Endodermal cell (in vitro differentiated cells): ENCODE results near the gene MAN1B1. TPM values are rescaled to one million over a fixed set of nuclear protein-coding genes. Genes with fewer than 3 reads are reported as not detected.

Experiments
- DNase-seq: peaks from one replicate; pipeline ENCODE4 v3.0.0-alpha.2; 2017
- H3K27ac ChIP-seq: 2 replicates; pipeline ENCODE4 v1.5.1; 2013; ENCODE audit warnings: mild to moderate bottlenecking, low read depth, low read length, moderate library complexity
- H3K27me3 ChIP-seq: 2 replicates; pipeline ENCODE4 v1.6.1; 2013; ENCODE audit warnings: mild to moderate bottlenecking, low read length, moderate library complexity; ENCODE audit not compliant: insufficient read depth, control insufficient read depth, poor library complexity, severe bottlenecking
- H3K36me3 ChIP-seq: 2 replicates; pipeline ENCODE4 v1.7.0; 2013; ENCODE audit warnings: mild to moderate bottlenecking, low read length, moderate library complexity; ENCODE audit not compliant: control insufficient read depth, insufficient read depth
- H3K4me1 ChIP-seq: one replicate; pipeline ENCODE4 v1.7.0; 2013; ENCODE audit warnings: low read length; ENCODE audit not compliant: control insufficient read depth, insufficient read depth
- H3K4me3 ChIP-seq: 2 replicates; pipeline ENCODE4 v1.5.1; 2013; ENCODE audit warnings: mild to moderate bottlenecking, low read length, moderate library complexity
- H3K9ac ChIP-seq: 2 replicates; pipeline ENCODE4 v1.6.1; 2013; ENCODE audit warnings: mild to moderate bottlenecking, low read length, moderate library complexity; ENCODE audit not compliant: poor library complexity, severe bottlenecking; ENCODE audit errors: extremely low read depth
- H3K9me3 ChIP-seq: 2 replicates; pipeline ENCODE4 v1.6.1; 2013; ENCODE audit warnings: mild to moderate bottlenecking, low read length, moderate library complexity; ENCODE audit not compliant: control insufficient read depth
- H3K27ac Mint-ChIP-seq: 2 replicates; pipeline ENCODE4 v1.8.0; 2020; ENCODE audit warnings: mixed read lengths
- H3K27me3 Mint-ChIP-seq: 2 replicates; pipeline ENCODE4 v1.8.0; 2021; ENCODE audit warnings: mild to moderate bottlenecking, mixed read lengths; ENCODE audit not compliant: insufficient read depth
- H3K36me3 Mint-ChIP-seq: 2 replicates; pipeline ENCODE4 v1.8.0; 2020; ENCODE audit warnings: low read depth, mixed read lengths
- H3K4me1 Mint-ChIP-seq: 2 replicates; pipeline ENCODE4 v1.8.0; 2020; ENCODE audit warnings: mixed read lengths
- H3K4me3 Mint-ChIP-seq: 2 replicates; pipeline ENCODE4 v1.8.0; 2020; ENCODE audit warnings: mild to moderate bottlenecking, moderate library complexity, mixed read lengths
- H3K9me3 Mint-ChIP-seq: 2 replicates; pipeline ENCODE4 v1.8.0; 2020; ENCODE audit warnings: mild to moderate bottlenecking, mixed read lengths
- WGBS, 2 experiments: methylation state at CpG; one replicate each; pipeline versions ENCODE4 v1.1.5 to v1.1.7; 2013; ENCODE audit warnings: missing lambda C conversion rate in 2 of 2, mixed read lengths in 1 of 2; ENCODE audit not compliant: insufficient coverage in 1 of 2, insufficient read length in 1 of 2; 5-methylcytosine and 5-hydroxymethylcytosine counted together
- total RNA-seq, 2 donors: library from RNA; stranded (reverse); fragmentation: NEBNext Ultra II Directional in 1 of 2; extraction: Animal tissue kit (Norgen Biotek cat#: 25700) in 1 of 2; gene quantifications; 2 replicates in 1 of 2; 3 replicates in 1 of 2; pipeline ENCODE4 v1.2.1, GENCODE V29; 2021
- TF ChIP-seq, protein P1 (sequence below): fragments of 200-600 bp; sonication (generic); conservative IDR thresholded peaks from 2 replicates; pipeline ENCODE4 v1.5.0; 2021; ENCODE audit warnings: antibody characterized with exemption, mild to moderate bottlenecking

Gene MAN1B1
- total RNA-seq, 2 donors from 2014 or later, result 62.1 to 63.5 TPM

GRCh38 chr9:137069508-137070091 lies 17.2 kb upstream of the MAN1B1 start:
- TF ChIP-seq, protein P1, sequence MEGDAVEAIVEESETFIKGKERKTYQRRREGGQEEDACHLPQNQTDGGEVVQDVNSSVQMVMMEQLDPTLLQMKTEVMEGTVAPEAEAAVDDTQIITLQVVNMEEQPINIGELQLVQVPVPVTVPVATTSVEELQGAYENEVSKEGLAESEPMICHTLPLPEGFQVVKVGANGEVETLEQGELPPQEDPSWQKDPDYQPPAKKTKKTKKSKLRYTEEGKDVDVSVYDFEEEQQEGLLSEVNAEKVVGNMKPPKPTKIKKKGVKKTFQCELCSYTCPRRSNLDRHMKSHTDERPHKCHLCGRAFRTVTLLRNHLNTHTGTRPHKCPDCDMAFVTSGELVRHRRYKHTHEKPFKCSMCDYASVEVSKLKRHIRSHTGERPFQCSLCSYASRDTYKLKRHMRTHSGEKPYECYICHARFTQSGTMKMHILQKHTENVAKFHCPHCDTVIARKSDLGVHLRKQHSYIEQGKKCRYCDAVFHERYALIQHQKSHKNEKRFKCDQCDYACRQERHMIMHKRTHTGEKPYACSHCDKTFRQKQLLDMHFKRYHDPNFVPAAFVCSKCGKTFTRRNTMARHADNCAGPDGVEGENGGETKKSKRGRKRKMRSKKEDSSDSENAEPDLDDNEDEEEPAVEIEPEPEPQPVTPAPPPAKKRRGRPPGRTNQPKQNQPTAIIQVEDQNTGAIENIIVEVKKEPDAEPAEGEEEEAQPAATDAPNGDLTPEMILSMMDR, result no peak
- Histone ChIP-seq H3K4me3 (peak overlapping the region; percentile 76), H3K27ac (no peak overlapping the region), H3K4me1 (peaks cover 3% of the 10 kb centered on the region), H3K9me3 (no peaks in the 10 kb centered on the region), H3K27me3 (no peaks in the 10 kb centered on the region), H3K36me3 (no peaks in the 10 kb centered on the region), H3K9ac (no peak overlapping the region)
- DNase-seq, result no peak
- Mint-ChIP-seq H3K4me1 (peaks cover 15% of the 10 kb centered on the region), H3K27me3 (peaks cover 10% of the 10 kb centered on the region), H3K36me3 (peaks cover 2% of the 10 kb centered on the region), H3K4me3 (peak overlapping the region; percentile 54), H3K27ac (no peak overlapping the region), H3K9me3 (no peaks in the 10 kb centered on the region)
- WGBS, 2 experiments, result 5 to 6% methylated on average over 11 to 52 of the region's 52 CpGs

DNA sequence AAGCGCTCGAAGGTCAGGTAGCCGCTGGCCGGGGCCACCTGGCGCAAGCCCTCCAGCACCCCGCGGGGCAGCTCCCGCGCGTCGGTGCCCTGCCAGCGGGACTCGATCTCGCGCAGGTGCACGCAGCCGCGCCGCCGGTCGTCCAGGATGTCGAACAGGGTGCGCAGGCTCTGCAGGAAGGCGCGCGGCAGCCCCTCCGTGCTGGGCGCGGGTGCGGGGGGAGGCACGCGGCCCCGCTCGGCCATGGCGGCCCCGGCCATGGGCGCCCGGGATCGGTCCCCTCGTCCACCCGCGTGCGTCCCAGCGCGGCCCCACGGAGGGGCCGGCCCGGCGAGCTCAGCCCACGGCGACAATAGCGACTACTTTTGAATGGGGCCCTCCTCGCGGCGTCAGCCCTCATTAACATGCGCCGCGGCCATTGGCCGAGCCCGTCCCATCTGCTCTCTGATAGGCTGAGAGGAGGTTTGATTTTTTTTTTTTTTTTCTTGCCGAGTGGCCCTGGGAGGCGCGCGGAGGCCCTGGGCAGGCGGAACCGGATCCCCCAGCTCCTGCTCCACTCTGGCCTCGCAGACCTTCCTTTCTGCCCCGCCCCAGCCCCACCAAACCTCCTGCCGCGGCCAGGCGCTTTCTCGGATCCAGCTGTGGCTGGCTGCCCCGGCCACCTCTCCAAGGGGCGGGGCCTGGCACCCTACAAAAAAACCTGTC lies 16.4 kb upstream of the MAN1B1 start, which contains the start of gene SAPCD2:
Gene SAPCD2, minus strand, starts transcription at position 357 of the 705 bp plus-strand sequence. Its CDS starts 97 bp downstream, at position 260.
- Histone ChIP-seq H3K27ac (peak within 1 kb of the TSS; percentile 66), H3K4me1 (peaks cover 3% of the 10 kb centered on the region), H3K27me3 (no peaks in the 10 kb centered on the region), H3K36me3 (no peaks in the 10 kb centered on the region), H3K9ac (peak within 1 kb of the TSS; percentile 3), H3K4me3 (peak within 1 kb of the TSS; percentile 76), H3K9me3 (no peaks in the 10 kb centered on the region)
- peaks cover 2% of the 10 kb centered on the region for H3K36me3 Mint-ChIP-seq
- 0% methylated on average over 6 to 74 of the region's 74 CpGs for whole genome bisulfite sequencing, 2 experiments
- no peaks in the 10 kb centered on the region for H3K9me3 Mint-ChIP-seq
- H3K4me1 Mint-ChIP-seq, result peaks cover 15% of the 10 kb centered on the region
- H3K27ac Mint-ChIP-seq, result no peak within 1 kb of the TSS
- TF ChIP-seq, protein P1, result no peak
- DNase-seq, result peak; percentile 95
- peaks cover 11% of the 10 kb centered on the region for H3K27me3 Mint-ChIP-seq
- H3K4me3 Mint-ChIP-seq, result peak within 1 kb of the TSS; percentile 54

DNA sequence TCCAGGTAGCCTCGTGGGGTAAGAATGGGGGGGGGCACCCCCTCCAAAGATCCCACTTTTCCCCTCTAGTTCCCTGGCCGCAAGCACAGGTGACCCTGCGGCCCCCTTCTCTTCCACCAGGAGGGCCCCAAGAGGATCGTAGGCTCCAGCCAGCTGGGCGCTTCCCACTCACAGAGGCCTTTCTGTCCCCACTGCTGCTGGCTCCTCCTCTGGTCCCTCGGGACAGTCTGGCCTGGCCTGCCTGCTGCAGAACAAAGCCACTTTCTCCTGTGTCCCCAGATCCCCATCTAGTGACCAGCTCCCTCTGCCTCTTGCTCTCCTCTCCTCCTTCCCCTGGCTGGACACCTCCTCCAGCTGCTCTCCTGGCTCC lies 15.9 kb upstream of the MAN1B1 start:
- Histone ChIP-seq H3K9me3 (no peaks in the 10 kb centered on the region), H3K4me1 (peaks cover 3% of the 10 kb centered on the region), H3K4me3 (peak overlapping the region; percentile 66), H3K9ac (no peak overlapping the region), H3K27ac (peak overlapping the region; percentile 66), H3K36me3 (no peaks in the 10 kb centered on the region), H3K27me3 (no peaks in the 10 kb centered on the region)
- no peak for DNase-seq
- H3K9me3 Mint-ChIP-seq, result no peaks in the 10 kb centered on the region
- WGBS, 2 experiments, result 43 to 44% methylated on average over 3 to 6 of the region's 6 CpGs
- TF ChIP-seq, protein P1, result peak; percentile 65
- peaks cover 14% of the 10 kb centered on the region for H3K27me3 Mint-ChIP-seq
- H3K4me1 Mint-ChIP-seq, result peaks cover 15% of the 10 kb centered on the region
- H3K4me3 Mint-ChIP-seq, result peak overlapping the region; percentile 54
- H3K27ac Mint-ChIP-seq, result no peak overlapping the region
- no peaks in the 10 kb centered on the region for H3K36me3 Mint-ChIP-seq
